ENCODE measurements around the gene CERS6. TPM values are rescaled to one million over a fixed set of nuclear protein-coding genes. Genes with fewer than 3 reads are reported as not detected.

CERS6 gene
- total RNA-seq, 1 donor from 2014 or later, result 10.9 TPM

- no peaks in the 10 kb centered on the region for H3K9me3 ChIP-seq
- peaks cover 0 to 10% of the 10 kb centered on the region in 2 donors for H3K4me1 ChIP-seq
- DNase-seq (ENCODE audit: low spot score in 2 of 2), result no peak
- H3K4me3 ChIP-seq, result no peak overlapping the region
- no peak for TF ChIP-seq CTCF (IDR thresholded peaks at IDR 0.05)
- H3K36me3 ChIP-seq, result no peaks in the 10 kb centered on the region
- H3K27ac ChIP-seq, result no peak overlapping the region
- intact Hi-C loops (cut with DNase I), result loop anchor here (5.0 to 10.0 kb wide), 2 partner anchors 115 to 272 kb away; partner anchors contain the start of gene STK39
- H3K27me3 ChIP-seq, result no peaks in the 10 kb centered on the region
These were observed 63.6 kb downstream of the CERS6 start for GRCh38 chr2:168519534-168520308.

- Histone ChIP-seq H3K27me3 (no peaks in the 10 kb centered on the region), H3K4me1 (no peaks in the 10 kb centered on the region), H3K36me3 (no peaks in the 10 kb centered on the region), H3K9me3 (no peaks in the 10 kb centered on the region), H3K4me3 (no peak overlapping the region), H3K27ac (no peak overlapping the region)
- no peak for DNase-seq (ENCODE audit: low spot score in 2 of 2)
- no peak for TF ChIP-seq CTCF (IDR thresholded peaks at IDR 0.05)
- intact Hi-C loops (cut with DNase I), result no loop called here
These were observed 65.1 kb downstream of the CERS6 start for GRCh38 chr2:168521053-168521741.

GRCh38 chr2:168522446-168522845 is 66.4 kb downstream of the CERS6 start:
- Histone ChIP-seq H3K9me3 (no peaks in the 10 kb centered on the region), H3K27me3 (no peaks in the 10 kb centered on the region), H3K4me1 (peaks cover 0 to 2% of the 10 kb centered on the region in 2 donors), H3K4me3 (no peak overlapping the region), H3K27ac (no peak overlapping the region), H3K36me3 (no peaks in the 10 kb centered on the region)
- no peak for DNase-seq (ENCODE audit: low spot score in 2 of 2)
- TF ChIP-seq CTCF (IDR thresholded peaks at IDR 0.05), result no peak
- intact Hi-C loops (cut with DNase I), result no loop called here

- Histone ChIP-seq H3K27me3 (no peaks in the 10 kb centered on the region), H3K4me1 (peaks cover 0 to 2% of the 10 kb centered on the region in 2 donors), H3K36me3 (no peaks in the 10 kb centered on the region), H3K4me3 (no peak overlapping the region), H3K27ac (no peak overlapping the region), H3K9me3 (no peaks in the 10 kb centered on the region)
- no peak for TF ChIP-seq CTCF (IDR thresholded peaks at IDR 0.05)
- DNase-seq (ENCODE audit: low spot score in 2 of 2), result no peak
- intact Hi-C loops (cut with DNase I), result no loop called here
These were observed 67.9 kb downstream of the CERS6 start for GRCh38 chr2:168524005-168524404.

- Histone ChIP-seq H3K4me3 (no peak overlapping the region), H3K4me1 (peaks cover 0 to 5% of the 10 kb centered on the region in 2 donors), H3K27ac (no peak overlapping the region), H3K9me3 (no peaks in the 10 kb centered on the region), H3K36me3 (no peaks in the 10 kb centered on the region), H3K27me3 (no peaks in the 10 kb centered on the region)
- TF ChIP-seq CTCF (IDR thresholded peaks at IDR 0.05), result no peak
- intact Hi-C loops (cut with DNase I), result no loop called here
- no peak for DNase-seq (ENCODE audit: low spot score in 2 of 2)
These were observed 68.9 kb downstream of the CERS6 start for GRCh38 chr2:168525020-168525419.
